ENCODE data around the gene TYRP1. TPM values are rescaled to one million over a fixed set of nuclear protein-coding genes. Genes with fewer than 3 reads are reported as not detected.

The TYRP1 gene
- total RNA-seq, 1 experiment from 2014 or later: 1.5 TPM

GRCh38 chr9:12659220-12659619 is 34.0 kb upstream of the TYRP1 start:
- Histone ChIP-seq H3K27me3 (replicated peaks; ENCODE audit: insufficient read depth, low read depth, low read length, poor library complexity) (no peaks in the 10 kb centered on the region), H3K9me3 (ENCODE audit: low read depth, low read length, poor library complexity, severe bottlenecking) (peaks cover 10% of the 10 kb centered on the region), H3K4me3 (ENCODE audit: low read depth, low read length, poor library complexity, severe bottlenecking) (no peak overlapping the region), H3K4me1 (ENCODE audit: insufficient read depth, low read length, poor library complexity, severe bottlenecking) (peaks cover 19% of the 10 kb centered on the region), H3K27ac (ENCODE audit: low read depth, low read length, poor library complexity, severe bottlenecking) (no peak overlapping the region), H3K36me3 (ENCODE audit: insufficient read depth, low read length, poor library complexity, severe bottlenecking) (no peaks in the 10 kb centered on the region)
- POLR2A ChIA-PET (ENCODE audit: low non-redundant PET): no interaction called here
- intact Hi-C loops (cut with micrococcal nuclease; ENCODE audit: unreplicated experiment): no loop called here
- no TSS peak for BruUV-seq (replicated peaks)
- no peak for DNase-seq (ENCODE audit: low spot score)
- TF ChIP-seq EZH2 (IDR thresholded peaks at IDR 0.05; ENCODE audit: borderline replicate concordance, low read depth, low read length, poor library complexity, severe bottlenecking): no peak
- TF ChIP-seq CTCF (conservative IDR thresholded peaks at IDR 0.05; ENCODE audit: low read depth, low read length): no peak
- CTCF ChIA-PET: no interaction called here

- BruUV-seq (replicated peaks): no TSS peak
- intact Hi-C loops (cut with micrococcal nuclease; ENCODE audit: unreplicated experiment): loop anchor here (5.0 kb wide), 1 partner anchor 115 kb away; no protein-coding TSS in a partner anchor
- Histone ChIP-seq H3K4me3 (ENCODE audit: low read depth, low read length, poor library complexity, severe bottlenecking) (no peak overlapping the region), H3K9me3 (ENCODE audit: low read depth, low read length, poor library complexity, severe bottlenecking) (no peaks in the 10 kb centered on the region), H3K4me1 (ENCODE audit: insufficient read depth, low read length, poor library complexity, severe bottlenecking) (no peaks in the 10 kb centered on the region), H3K27ac (ENCODE audit: low read depth, low read length, poor library complexity, severe bottlenecking) (no peak overlapping the region), H3K36me3 (ENCODE audit: insufficient read depth, low read length, poor library complexity, severe bottlenecking) (no peaks in the 10 kb centered on the region), H3K27me3 (replicated peaks; ENCODE audit: insufficient read depth, low read depth, low read length, poor library complexity) (no peaks in the 10 kb centered on the region)
- ChIA-PET POLR2A (ENCODE audit: low non-redundant PET) (no interaction called here), CTCF (no interaction called here)
- TF ChIP-seq CTCF (conservative IDR thresholded peaks at IDR 0.05; ENCODE audit: low read depth, low read length) (peak; percentile 61), EZH2 (IDR thresholded peaks at IDR 0.05; ENCODE audit: borderline replicate concordance, low read depth, low read length, poor library complexity, severe bottlenecking) (no peak)
- peak; percentile 49 for DNase-seq (ENCODE audit: low spot score)
Observed at GRCh38 chr9:12666813-12667212, 26.4 kb upstream of the TYRP1 start.

DNA sequence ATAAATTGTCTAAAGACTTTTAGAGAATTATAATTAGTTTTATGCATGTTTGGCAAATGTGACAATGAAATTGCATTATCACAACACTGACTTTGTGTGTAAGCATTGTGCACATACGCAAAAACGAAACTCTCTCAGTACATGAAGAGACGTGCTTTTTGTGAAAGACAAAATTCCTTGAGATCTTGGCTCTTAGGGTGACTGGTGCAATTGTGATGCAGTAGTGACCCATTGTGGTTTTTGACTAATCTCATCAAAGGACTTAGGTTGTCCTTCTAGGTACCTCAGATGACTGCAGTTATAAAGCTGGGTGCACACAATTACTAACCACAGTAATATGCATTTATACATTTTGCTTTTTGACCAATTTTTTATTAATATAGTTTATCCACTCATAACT is 25.3 kb upstream of the TYRP1 start:
- Histone ChIP-seq H3K9me3 (ENCODE audit: low read depth, low read length, poor library complexity, severe bottlenecking) (no peaks in the 10 kb centered on the region), H3K27ac (ENCODE audit: low read depth, low read length, poor library complexity, severe bottlenecking) (no peak overlapping the region), H3K4me1 (ENCODE audit: insufficient read depth, low read length, poor library complexity, severe bottlenecking) (no peaks in the 10 kb centered on the region), H3K27me3 (replicated peaks; ENCODE audit: insufficient read depth, low read depth, low read length, poor library complexity) (no peaks in the 10 kb centered on the region), H3K4me3 (ENCODE audit: low read depth, low read length, poor library complexity, severe bottlenecking) (no peak overlapping the region), H3K36me3 (ENCODE audit: insufficient read depth, low read length, poor library complexity, severe bottlenecking) (no peaks in the 10 kb centered on the region)
- ChIA-PET CTCF (no interaction called here), POLR2A (ENCODE audit: low non-redundant PET) (no interaction called here)
- TF ChIP-seq EZH2 (IDR thresholded peaks at IDR 0.05; ENCODE audit: borderline replicate concordance, low read depth, low read length, poor library complexity, severe bottlenecking) (no peak), CTCF (conservative IDR thresholded peaks at IDR 0.05; ENCODE audit: low read depth, low read length) (no peak)
- no TSS peak for BruUV-seq (replicated peaks)
- intact Hi-C loops (cut with micrococcal nuclease; ENCODE audit: unreplicated experiment): loop anchor here (5.0 kb wide), 1 partner anchor 116 kb away; no protein-coding TSS in a partner anchor
- DNase-seq (ENCODE audit: low spot score): no peak

Data from A673 (cell line).